ENCODE measurements around the gene GALNT17.

Gene GALNT17

GRCh38 chr7:71424166-71425035 is 292.5 kb downstream of the GALNT17 start:
- no peak for TF ChIP-seq CTCF (IDR thresholded peaks at IDR 0.05; ENCODE audit: low read depth, low read length, missing control alignments)

GRCh38 chr7:71429083-71429482 is 297.1 kb downstream of the GALNT17 start:
- H3K27me3 ChIP-seq (replicated peaks): no peaks in the 10 kb centered on the region
- DNase-seq: no peak
- no peak for TF ChIP-seq CTCF (IDR thresholded peaks at IDR 0.05; ENCODE audit: low read depth, low read length, missing control alignments)
- H3K4me3 ChIP-seq (ENCODE audit: low read depth, low read length): no peak overlapping the region
- H3K36me3 ChIP-seq (replicated peaks): no peaks in the 10 kb centered on the region
- H3K27ac ChIP-seq: no peak overlapping the region
- in situ Hi-C loops (cut with HindIII; ENCODE audit: low pct_ligation_motif_present, low sequenced_read_pairs): no loop called here

More at GRCh38 chr7:71424166-71425035, 292.5 kb downstream of the GALNT17 start:
- H3K4me3 ChIP-seq (ENCODE audit: low read depth, low read length): no peak overlapping the region
- H3K27me3 ChIP-seq (replicated peaks): no peaks in the 10 kb centered on the region
- no peak for DNase-seq
- no peak overlapping the region for H3K27ac ChIP-seq
- H3K36me3 ChIP-seq (replicated peaks): no peaks in the 10 kb centered on the region
- in situ Hi-C loops (cut with HindIII; ENCODE audit: low pct_ligation_motif_present, low sequenced_read_pairs): no loop called here

DNA sequence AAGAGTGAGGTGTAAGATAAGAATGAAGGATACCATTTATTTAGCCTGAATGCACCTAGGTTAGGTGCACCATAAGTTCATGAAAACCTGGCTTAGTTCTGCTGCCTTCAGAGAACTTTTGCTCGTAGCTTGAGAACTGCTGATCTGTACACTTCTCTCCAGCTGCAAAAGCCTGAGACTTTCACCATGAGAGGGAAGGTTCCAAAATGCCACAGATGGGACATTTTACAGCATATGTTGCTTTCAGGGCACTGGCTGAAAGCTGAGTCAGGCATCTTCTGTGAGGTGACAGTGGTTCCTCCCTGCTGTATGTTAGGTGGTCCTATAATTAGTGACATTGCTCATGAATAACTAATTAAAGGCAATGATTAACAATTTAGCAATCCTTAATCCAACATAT is 298.3 kb downstream of the GALNT17 start:
- Histone ChIP-seq H3K27ac (no peak overlapping the region), H3K27me3 (replicated peaks) (no peaks in the 10 kb centered on the region), H3K4me3 (ENCODE audit: low read depth, low read length) (no peak overlapping the region), H3K36me3 (replicated peaks) (no peaks in the 10 kb centered on the region)
- in situ Hi-C loops (cut with HindIII; ENCODE audit: low pct_ligation_motif_present, low sequenced_read_pairs): no loop called here
- DNase-seq: no peak
- TF ChIP-seq CTCF (IDR thresholded peaks at IDR 0.05; ENCODE audit: low read depth, low read length, missing control alignments): no peak

DNA sequence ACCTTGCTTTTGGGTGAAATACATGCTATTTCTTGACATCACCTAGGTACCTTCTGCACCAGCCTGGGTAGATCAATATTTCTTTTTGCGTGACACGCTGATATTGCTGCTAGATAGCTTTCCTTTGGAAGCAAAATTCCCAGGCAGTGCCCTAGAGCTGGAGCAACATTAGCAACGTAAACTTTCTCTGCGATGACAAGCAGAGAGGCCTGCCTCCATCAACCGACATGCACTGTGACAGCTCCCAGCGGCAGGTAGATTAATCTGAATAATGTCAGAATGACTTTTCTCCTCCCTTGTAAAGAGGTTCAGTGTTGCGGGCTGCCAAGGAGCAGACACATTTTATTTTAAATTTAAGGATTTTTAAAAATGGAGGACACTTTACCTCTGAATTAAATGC is 307.4 kb downstream of the GALNT17 start:
- in situ Hi-C loops (cut with HindIII; ENCODE audit: low pct_ligation_motif_present, low sequenced_read_pairs): no loop called here
- DNase-seq: no peak

DNA sequence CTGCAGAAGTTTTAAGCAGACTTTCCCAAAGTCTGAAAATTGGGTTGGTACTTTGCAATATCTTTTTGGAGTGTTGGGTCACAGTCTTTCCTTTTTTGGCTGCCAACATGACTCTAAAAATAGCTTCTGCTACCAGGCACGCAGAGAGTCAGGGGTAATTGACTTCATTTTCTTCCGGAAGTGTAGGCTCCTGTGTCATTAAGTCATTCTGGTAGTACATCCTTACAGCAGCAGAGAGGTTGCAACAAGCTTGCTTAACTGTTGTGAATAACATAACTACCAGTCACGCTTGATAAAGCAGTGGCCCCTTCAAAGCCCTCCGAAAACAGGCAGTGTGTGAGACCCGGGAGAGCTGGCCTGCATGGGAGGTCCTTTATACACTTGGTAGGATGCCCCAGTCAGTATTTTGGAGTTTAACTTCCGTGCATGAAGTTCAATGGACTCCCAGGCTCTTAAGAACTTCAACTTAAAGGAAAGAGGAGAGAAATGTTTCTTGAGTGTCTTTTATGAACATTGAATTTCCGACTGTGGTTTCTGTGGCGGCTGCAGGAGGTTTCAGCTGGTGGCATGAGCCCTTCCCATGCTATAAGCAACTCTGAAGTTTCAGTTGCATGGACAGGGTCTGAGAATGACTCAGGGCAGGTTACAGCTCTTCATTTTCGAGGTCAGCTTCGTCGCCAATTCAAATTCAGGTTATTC is 310.7 kb downstream of the GALNT17 start:
- no peaks in the 10 kb centered on the region for H3K27me3 ChIP-seq (replicated peaks)
- H3K36me3 ChIP-seq (replicated peaks): no peaks in the 10 kb centered on the region
- no peak for TF ChIP-seq CTCF (IDR thresholded peaks at IDR 0.05; ENCODE audit: low read depth, low read length, missing control alignments)
- DNase-seq: no peak
- H3K4me3 ChIP-seq (ENCODE audit: low read depth, low read length): no peak overlapping the region
- H3K27ac ChIP-seq: no peak overlapping the region
- in situ Hi-C loops (cut with HindIII; ENCODE audit: low pct_ligation_motif_present, low sequenced_read_pairs): no loop called here

More for the DNA sequence above, 307.4 kb downstream of the GALNT17 start:
- Histone ChIP-seq H3K36me3 (replicated peaks) (no peaks in the 10 kb centered on the region), H3K27ac (no peak overlapping the region), H3K4me3 (ENCODE audit: low read depth, low read length) (no peak overlapping the region), H3K27me3 (replicated peaks) (no peaks in the 10 kb centered on the region)
- TF ChIP-seq CTCF (IDR thresholded peaks at IDR 0.05; ENCODE audit: low read depth, low read length, missing control alignments): no peak
